A549 (cell line): ENCODE measurements around the gene DCLK1. TPM values are rescaled to one million over a fixed set of nuclear protein-coding genes. Genes with fewer than 3 reads are reported as not detected.

Experiments used
- ATAC-seq, 2 experiments: fragments of 200-7000 bp in 1 of 2; fragments of >200 bp in 1 of 2; cut with Nextera tagmentation in 1 of 2; cut with Tn5 transposase in 1 of 2; 3 replicates each; pipeline versions ENCODE4 v1.8.0 to v1.9.1; 2018 to 2020; ENCODE audit warnings: mild to moderate bottlenecking in 1 of 2, moderate library complexity in 1 of 2
- CTCF ChIA-PET: fragments of 300-600 bp; sonication (Branson Sonifier 250); formaldehyde crosslinking; extraction: SDS; loops from one replicate; lab custom pipeline; 2021; ENCODE audit warnings: antibody characterized with exemption, inconsistent platforms; lab: Yijun Ruan, JAX
- POLR2A ChIA-PET: fragments of 350-600 bp; formaldehyde crosslinking; extraction: SDS; loops from one replicate; lab custom pipeline; 2021; ENCODE audit warnings: antibody characterized with exemption, inconsistent platforms; lab: Yijun Ruan, JAX
- DNase-seq, 2 experiments: peaks; one replicate each; pipeline versions ENCODE4 v3.0.0 to v3.0.0-alpha.2; 2011 to 2016; ENCODE audit warnings: low read depth in 1 of 2, low spot score in 1 of 2
- FAIRE-seq: peaks from 2 replicates; lab custom pipeline; 2011; peaks lifted over from hg19 to GRCh38; lab: Jason Lieb, UNC
- H3K27ac ChIP-seq, 2 experiments: fragments of >200 bp; sonication (Bioruptor Twin); formaldehyde crosslinking; 3 replicates each; pipeline ENCODE4 v1.5.1; 2016 to 2017
- H3K4me1 ChIP-seq: fragments of >200 bp; sonication (Bioruptor Twin); formaldehyde crosslinking; 3 replicates; pipeline ENCODE4 v1.6.1; 2016
- H3K4me2 ChIP-seq: fragments of >200 bp; sonication (Bioruptor Twin); formaldehyde crosslinking; 3 replicates; pipeline ENCODE4 v1.6.1; 2016
- H3K4me3 ChIP-seq: fragments of >200 bp; sonication (Bioruptor Twin); formaldehyde crosslinking; 3 replicates; pipeline ENCODE4 v1.5.1; 2016
- H3K9me3 ChIP-seq: fragments of >200 bp; sonication (Bioruptor Twin); formaldehyde crosslinking; 3 replicates; pipeline ENCODE4 v1.6.1; 2016
- BCL3 ChIP-seq: fragments of >200 bp; sonication (Bioruptor Twin); formaldehyde crosslinking; IDR thresholded peaks from 3 replicates; pipeline ENCODE4 v1.6.1; 2016
- CBX2 ChIP-seq: fragments of 200-600 bp; sonication (generic); IDR thresholded peaks from 2 replicates; pipeline ENCODE4 v1.6.1; 2016; ENCODE audit warnings: low read depth, mild to moderate bottlenecking, borderline replicate concordance
- CBX8 ChIP-seq: fragments of 200-600 bp; sonication (generic); IDR thresholded peaks from 2 replicates; pipeline ENCODE4 v1.6.1; 2016
- CHD2 ChIP-seq: fragments of 150-350 bp; IDR thresholded peaks from 2 replicates; pipeline ENCODE4 v1.6.1; 2014; ENCODE audit warnings: low read length; ENCODE audit not compliant: partially characterized antibody
- CHD4 ChIP-seq: fragments of 200-600 bp; sonication (generic); IDR thresholded peaks from 2 replicates; pipeline ENCODE4 v1.6.1; 2016; ENCODE audit warnings: antibody characterized with exemption, mild to moderate bottlenecking, borderline replicate concordance
- EHF ChIP-seq: fragments of 250-450 bp; sonication (Bioruptor Pico); IDR thresholded peaks from 2 replicates; pipeline ENCODE4 v1.5.0; 2020; ENCODE audit warnings: mild to moderate bottlenecking
- EHMT2 ChIP-seq: fragments of 200-600 bp; sonication (generic); IDR thresholded peaks from 2 replicates; pipeline ENCODE4 v1.6.1; 2016; ENCODE audit warnings: antibody characterized with exemption, low read depth, mild to moderate bottlenecking, moderate library complexity
- ELK1 ChIP-seq: fragments of 150-350 bp; IDR thresholded peaks from 2 replicates; pipeline ENCODE4 v1.6.1; 2014; ENCODE audit warnings: low read depth, mild to moderate bottlenecking, low read length
- EP300 ChIP-seq, 2 experiments: fragments of >200 bp; sonication (Bioruptor Twin); formaldehyde crosslinking; IDR thresholded peaks; 2 replicates in 1 of 2; 3 replicates in 1 of 2; pipeline ENCODE4 v1.6.1; 2016 to 2017
- FOXS1 ChIP-seq: fragments of 250-450 bp; sonication (Bioruptor Pico); IDR thresholded peaks from 2 replicates; pipeline ENCODE4 v1.5.0; 2020; ENCODE audit warnings: mild to moderate bottlenecking, moderate library complexity
- GATA3 ChIP-seq: IDR thresholded peaks from 2 replicates; pipeline ENCODE4 v1.6.1; 2012; ENCODE audit warnings: borderline replicate concordance
- HDAC2 ChIP-seq: fragments of 200-600 bp; sonication (generic); IDR thresholded peaks from 2 replicates; pipeline ENCODE4 v1.6.1; 2016
- HOXA7 ChIP-seq: fragments of 250-450 bp; sonication (Bioruptor Pico); IDR thresholded peaks from 2 replicates; pipeline ENCODE4 v1.5.0; 2020; ENCODE audit warnings: mild to moderate bottlenecking, moderate library complexity
- HOXB5 ChIP-seq: fragments of 250-450 bp; sonication (Bioruptor Pico); IDR thresholded peaks from 2 replicates; pipeline ENCODE4 v1.5.0; 2020; ENCODE audit warnings: mild to moderate bottlenecking, moderate library complexity
- JUN ChIP-seq, 2 experiments: fragments of >200 bp; sonication (Bioruptor Twin); formaldehyde crosslinking; IDR thresholded peaks; 2 replicates in 1 of 2; 3 replicates in 1 of 2; pipeline ENCODE4 v1.6.1; 2016 to 2017
- MAZ ChIP-seq: fragments of 150-350 bp; IDR thresholded peaks from 2 replicates; pipeline ENCODE4 v1.6.1; 2014; ENCODE audit warnings: antibody characterized with exemption, low read depth, low read length, borderline replicate concordance
- MYC ChIP-seq: IDR thresholded peaks from 2 replicates; pipeline ENCODE4 v1.6.1; 2012; ENCODE audit warnings: mild to moderate bottlenecking, inconsistent platforms, low read length, improper control_type of control experiment, borderline replicate concordance
- NFE2L2 ChIP-seq: fragments of 150-350 bp; conservative IDR thresholded peaks from 2 replicates; pipeline ENCODE4 v1.6.1; 2014; ENCODE audit warnings: low read length
- NR3C1 ChIP-seq: fragments of >200 bp; sonication (Bioruptor Twin); formaldehyde crosslinking; IDR thresholded peaks from 3 replicates; pipeline ENCODE4 v1.6.1; 2017
- PHF8 ChIP-seq: fragments of 200-600 bp; sonication (generic); IDR thresholded peaks from 2 replicates; pipeline ENCODE4 v1.6.1; 2016; ENCODE audit warnings: low read depth, mild to moderate bottlenecking, antibody characterized with exemption, moderate library complexity, borderline replicate concordance
- RNF2 ChIP-seq: fragments of 200-600 bp; sonication (generic); IDR thresholded peaks from 2 replicates; pipeline ENCODE4 v1.6.1; 2016; ENCODE audit warnings: low read depth, mild to moderate bottlenecking, antibody characterized with exemption, moderate library complexity, borderline replicate concordance
- SMC3 ChIP-seq: fragments of >200 bp; sonication (Bioruptor Twin); formaldehyde crosslinking; IDR thresholded peaks from 3 replicates; pipeline ENCODE4 v1.6.1; 2018; ENCODE audit warnings: inconsistent platforms
- SREBF2 ChIP-seq: fragments of 450-650 bp; IDR thresholded peaks from 2 replicates; pipeline ENCODE4 v1.6.1; 2014; ENCODE audit warnings: mild to moderate bottlenecking, moderate library complexity
- TP53 ChIP-seq: fragments of 250-450 bp; sonication (Bioruptor Pico); IDR thresholded peaks from 2 replicates; pipeline ENCODE4 v1.5.0; 2021; ENCODE audit warnings: mild to moderate bottlenecking, moderate library complexity
- USF2 ChIP-seq: fragments of 450-650 bp; IDR thresholded peaks from 2 replicates; pipeline ENCODE4 v1.6.1; 2014; ENCODE audit warnings: antibody characterized with exemption
- ZFP36 ChIP-seq: fragments of 450-650 bp; IDR thresholded peaks from 2 replicates; pipeline ENCODE4 v1.6.1; 2014; ENCODE audit warnings: borderline replicate concordance; ENCODE audit not compliant: partially characterized antibody
- ZNF302 ChIP-seq: fragments of 250-450 bp; sonication (Bioruptor Pico); IDR thresholded peaks from 2 replicates; pipeline ENCODE4 v1.9.0; 2021; ENCODE audit warnings: inconsistent platforms, mild to moderate bottlenecking, moderate library complexity
- WGBS: methylation state at CpG from one replicate; pipeline ENCODE4 v1.1.6; 2017; ENCODE audit errors: missing lambda C conversion rate; 5-methylcytosine and 5-hydroxymethylcytosine counted together
- polyA plus RNA-seq, 4 experiments: library from polyadenylated mRNA; depleted of rRNA in 3 of 4; stranded (reverse); fragments of >200 nt; fragmentation: RNase III in 1 of 4; extraction: RNeasy Plus Mini Kit Qiagen cat#74134 plus additional on column Dnase treatment in 1 of 4; gene quantifications; 2 replicates in 3 of 4; 3 replicates in 1 of 4; pipeline ENCODE4 v1.2.3, GENCODE V29; 2011 to 2017

Gene DCLK1
- polyA plus RNA-seq, 2 of the 4 experiments (the other 2 are of a cell fraction) = 0.13 to 0.21 TPM

GRCh38 chr13:36086117-36086516, 45.1 kb downstream of the DCLK1 start (continued):
- no peak for TF ChIP-seq BCL3
- TF ChIP-seq EHF (CRISPR knock-in tag) = no peak
- TF ChIP-seq JUN (IDR thresholded peaks at IDR 0.05) = no peak
- no peak for TF ChIP-seq HOXB5 (CRISPR knock-in tag)
- TF ChIP-seq PHF8 = no peak
- no peak for TF ChIP-seq NFE2L2
- TF ChIP-seq, all 56 proteins: peak for 0

- Histone ChIP-seq H3K27ac (no peak overlapping the region), H3K4me2 (no peak overlapping the region), H3K9me3 (no peaks in the 10 kb centered on the region), H3K4me3 (no peak overlapping the region), H3K4me1 (no peaks in the 10 kb centered on the region)
- ATAC-seq = no peak
- ChIA-PET POLR2A (no interaction called here), CTCF (no interaction called here)
- no peak for TF ChIP-seq MYC
- no peak for TF ChIP-seq EP300 (IDR thresholded peaks at IDR 0.05)
- no peak for TF ChIP-seq TP53 (CRISPR knock-in tag)
- TF ChIP-seq ZFP36 = no peak
- no peak for TF ChIP-seq RNF2
- no peak for TF ChIP-seq PHF8
- no peak for TF ChIP-seq SMC3
- TF ChIP-seq USF2 = no peak
- no peak for TF ChIP-seq EHMT2
- no peak for TF ChIP-seq MAZ
- no peak for TF ChIP-seq SREBF2
- no peak for TF ChIP-seq CBX2
- no peak for TF ChIP-seq ELK1
- TF ChIP-seq HDAC2 = no peak
- TF ChIP-seq CHD2 = no peak
- TF ChIP-seq CHD4 = no peak
- no peak for TF ChIP-seq ZNF302 (CRISPR knock-in tag)
- TF ChIP-seq CBX8 = no peak
- WGBS = 40% methylated on average over 6 of the region's 6 CpGs
- no peak for FAIRE-seq
- DNase-seq = no peak
These were observed 47.1 kb downstream of the DCLK1 start for GRCh38 chr13:36084131-36084530.

- Histone ChIP-seq H3K4me1 (no peaks in the 10 kb centered on the region), H3K4me3 (no peak overlapping the region), H3K27ac (no peak overlapping the region), H3K9me3 (no peaks in the 10 kb centered on the region), H3K4me2 (no peak overlapping the region)
- WGBS = 48% methylated on average over 2 of the region's 2 CpGs
- ChIA-PET POLR2A (no interaction called here), CTCF (no interaction called here)
- no peak for TF ChIP-seq HOXA7 (CRISPR knock-in tag)
- TF ChIP-seq HOXB5 (CRISPR knock-in tag) = no peak
- no peak for TF ChIP-seq NR3C1
- no peak for TF ChIP-seq GATA3
- TF ChIP-seq MYC = no peak
- TF ChIP-seq ZFP36 = no peak
- no peak for TF ChIP-seq FOXS1
- ATAC-seq (no peak), FAIRE-seq (no peak), DNase-seq (no peak)
These were observed 48.4 kb downstream of the DCLK1 start for GRCh38 chr13:36082806-36083205.
